GM18526 (cell line): ENCODE results near the gene ATP8B1.

Experiments
- POLR2A ChIP-seq: IDR thresholded peaks from 3 replicates; pipeline ENCODE4 v1.6.1; 2011; ENCODE audit not compliant: insufficient read length; ENCODE audit errors: extremely low read depth

Gene ATP8B1

GRCh38 chr18:57827646-57828045 lies 24.5 kb upstream of the ATP8B1 start:
- TF ChIP-seq POLR2A = no peak

DNA sequence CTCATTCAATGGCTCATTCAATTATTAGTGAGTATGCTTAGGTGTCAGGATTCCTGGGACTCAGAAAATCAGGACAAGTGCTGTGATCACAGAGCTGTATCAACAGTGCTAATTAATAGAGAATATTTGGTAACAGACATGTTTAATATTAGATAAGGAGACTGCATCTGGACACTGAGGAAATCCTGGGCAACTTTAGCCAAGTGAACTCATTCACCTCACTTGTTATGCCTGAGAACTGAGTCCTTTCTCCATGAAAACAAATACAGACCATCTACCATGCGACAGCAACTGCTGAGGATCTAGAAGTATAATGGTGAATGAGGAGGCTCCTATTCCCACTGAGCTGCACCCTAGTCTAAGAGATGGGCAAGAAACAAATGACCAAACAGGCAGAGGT lies 23.1 kb upstream of the ATP8B1 start:
- TF ChIP-seq POLR2A = no peak

GRCh38 chr18:57819671-57820460 lies 16.8 kb upstream of the ATP8B1 start:
- TF ChIP-seq POLR2A = no peak

DNA sequence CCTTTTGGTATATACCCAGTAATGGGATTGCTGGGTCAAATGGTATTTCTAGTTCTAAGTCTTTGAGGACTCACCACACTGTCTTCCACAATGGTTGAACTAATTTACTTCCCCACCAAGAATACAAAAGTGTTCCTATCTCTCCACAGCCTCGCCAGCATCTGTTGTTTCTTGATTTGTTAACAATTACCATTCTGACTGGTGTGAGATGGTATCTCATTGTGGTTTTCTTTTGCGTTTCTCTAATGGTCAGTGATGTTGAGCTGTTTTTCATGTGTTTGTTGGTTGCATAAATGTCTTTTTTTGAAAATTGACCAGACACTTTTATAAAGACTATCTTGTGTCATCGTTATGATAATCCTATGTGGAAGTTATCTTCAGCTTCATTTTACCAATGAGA lies 16.0 kb upstream of the ATP8B1 start:
- no peak for TF ChIP-seq POLR2A

DNA sequence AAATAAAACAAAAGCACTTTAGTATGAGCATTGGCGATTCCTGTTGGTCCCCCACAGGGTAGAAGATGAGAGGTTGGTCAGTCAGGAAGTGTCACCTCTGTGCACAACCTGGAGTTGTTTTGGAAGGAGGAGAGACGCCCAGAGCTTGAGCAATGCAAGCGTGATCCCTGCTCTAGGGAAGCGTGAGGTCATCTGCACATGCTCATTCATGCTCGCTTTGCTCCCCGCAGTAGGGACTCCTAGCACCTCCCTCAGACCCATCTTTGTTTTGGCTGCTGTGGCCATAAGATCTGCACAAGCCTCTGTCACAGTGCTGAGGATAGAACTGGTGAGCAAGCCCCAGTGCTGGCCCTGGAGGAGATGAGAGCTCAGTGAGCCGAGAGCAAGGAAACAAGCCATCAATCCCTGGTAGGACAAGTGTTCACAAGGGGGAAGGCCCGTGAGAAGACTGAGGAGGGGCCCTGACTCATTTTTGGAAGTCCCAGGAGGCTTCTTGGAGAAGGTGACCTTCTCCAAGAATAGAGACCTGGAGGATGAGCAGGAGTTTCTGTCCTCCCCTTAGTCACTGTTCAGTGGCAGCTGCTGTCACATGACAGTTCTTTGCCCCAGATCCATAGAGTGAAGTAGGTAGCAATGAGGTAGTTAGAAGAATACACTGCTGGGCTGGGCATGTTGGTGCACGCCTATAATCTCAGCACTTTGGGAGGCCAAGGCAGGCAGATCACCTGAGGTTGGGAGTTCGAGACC lies 13.3 kb upstream of the ATP8B1 start:
- no peak for TF ChIP-seq POLR2A

DNA sequence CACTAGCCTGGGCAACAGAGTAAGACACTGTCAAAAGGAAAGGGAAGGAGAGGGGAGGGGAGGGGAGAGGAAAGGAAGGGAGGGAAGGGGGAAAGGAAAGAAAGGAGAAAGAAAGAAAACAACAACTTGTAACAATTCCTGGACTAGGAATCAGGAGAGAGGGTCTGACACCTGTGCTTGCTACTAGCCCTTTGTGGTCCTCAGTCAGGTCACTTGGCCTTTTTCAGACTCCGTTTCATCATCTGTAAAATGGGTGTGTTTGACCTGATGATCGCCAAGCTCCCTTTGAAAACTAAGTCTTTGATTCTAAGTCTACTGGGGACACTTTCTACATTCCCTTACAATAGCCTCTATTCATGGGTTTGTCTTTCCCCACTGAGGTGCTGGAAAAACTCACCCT lies 11.4 kb upstream of the ATP8B1 start:
- TF ChIP-seq POLR2A = no peak

DNA sequence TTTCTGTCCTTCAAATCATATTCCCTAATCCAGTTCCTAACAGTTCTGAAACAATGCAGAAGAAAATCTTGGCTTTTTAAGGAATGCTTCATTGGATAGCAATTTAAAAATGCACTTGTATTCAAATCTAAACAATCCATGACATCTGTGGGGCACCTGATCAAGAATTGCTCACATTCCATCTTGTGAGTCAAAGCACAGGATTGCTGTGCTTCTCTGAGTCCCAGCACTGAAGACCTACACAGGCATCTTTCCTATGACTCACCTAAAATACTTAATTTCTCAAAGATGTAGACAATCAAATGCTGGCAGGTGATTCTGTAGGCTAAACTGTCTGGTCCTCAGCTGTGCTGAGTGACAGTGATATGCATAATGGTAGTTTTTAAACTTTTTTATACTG lies 10.1 kb upstream of the ATP8B1 start:
- no peak for TF ChIP-seq POLR2A

DNA sequence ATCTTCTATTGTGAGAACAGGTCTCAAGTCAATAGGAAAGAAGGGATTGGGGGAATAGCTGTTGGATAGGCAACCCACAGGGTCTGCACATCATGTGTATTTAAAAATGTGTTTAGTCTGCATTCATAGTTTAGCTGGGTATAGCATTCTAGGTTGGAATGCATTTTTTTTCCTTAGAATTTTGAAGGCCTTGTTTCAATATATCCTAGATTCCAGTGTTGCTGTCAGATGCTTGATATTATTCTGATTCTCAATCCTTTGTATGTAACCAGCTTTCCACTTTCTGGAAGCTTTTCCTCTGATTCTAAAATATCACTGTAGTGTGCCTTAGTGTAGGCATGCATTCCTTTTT lies 9.0 kb upstream of the ATP8B1 start:
- no peak for TF ChIP-seq POLR2A

GRCh38 chr18:57811477-57812125 lies 8.5 kb upstream of the ATP8B1 start:
- TF ChIP-seq POLR2A = no peak

DNA sequence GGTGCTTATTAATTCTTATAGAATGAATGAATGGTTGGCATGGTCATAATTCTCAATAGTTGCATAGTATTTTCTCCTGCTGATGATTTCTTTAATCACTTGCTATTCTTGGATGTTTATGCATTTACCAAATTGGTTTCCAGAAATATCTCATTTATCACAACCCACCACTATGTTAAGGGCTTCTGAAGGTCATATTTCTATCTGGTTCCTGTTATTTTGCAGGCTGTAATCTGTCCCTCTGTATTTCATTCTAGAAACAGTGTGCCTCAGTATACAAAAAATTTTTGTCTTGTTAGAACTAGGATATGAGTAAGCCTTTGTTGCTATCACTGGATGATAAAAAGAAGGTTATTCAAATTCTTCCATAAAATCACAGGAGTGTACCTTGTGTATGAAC lies 6.1 kb upstream of the ATP8B1 start:
- no peak for TF ChIP-seq POLR2A

- no peak for TF ChIP-seq POLR2A
Observed at GRCh38 chr18:57807336-57808117, 4.4 kb upstream of the ATP8B1 start.

GRCh38 chr18:57806978-57807285 lies 3.8 kb upstream of the ATP8B1 start:
- no peak for TF ChIP-seq POLR2A

GRCh38 chr18:57806201-57806977 lies 3.3 kb upstream of the ATP8B1 start:
- no peak for TF ChIP-seq POLR2A

- no peak for TF ChIP-seq POLR2A
Observed at GRCh38 chr18:57805117-57805516, 2.0 kb upstream of the ATP8B1 start.

GRCh38 chr18:57804557-57804956 lies 1.4 kb upstream of the ATP8B1 start:
- TF ChIP-seq POLR2A = no peak
